GM12891 (cell line): ENCODE results near the gene EEFSEC.

Experiments
- DNase-seq: peaks from one replicate; pipeline ENCODE4 v3.0.0; 2011; ENCODE audit warnings: low spot score; ENCODE audit not compliant: insufficient read length
- FAIRE-seq: peaks from 2 replicates; lab custom pipeline; 2011; peaks lifted over from hg19 to GRCh38; lab: Jason Lieb, UNC
- PAX5 ChIP-seq: IDR thresholded peaks from 2 replicates; pipeline ENCODE4 v1.6.1; 2011; ENCODE audit warnings: low read length, moderate library complexity, mild to moderate bottlenecking; ENCODE audit not compliant: insufficient read depth, severe bottlenecking
- POLR2A ChIP-seq: IDR thresholded peaks from 2 replicates; pipeline ENCODE4 v1.6.1; 2011; ENCODE audit warnings: low read depth, low read length, control low read depth
- POLR2AphosphoS5 ChIP-seq: IDR thresholded peaks from 2 replicates; pipeline ENCODE4 v1.6.1; 2011; ENCODE audit warnings: low read depth, low read length, control low read depth
- POU2F2 ChIP-seq: IDR thresholded peaks from 2 replicates; pipeline ENCODE4 v1.6.1; 2011; ENCODE audit warnings: low read depth, mild to moderate bottlenecking, control low read depth, low read length, moderate library complexity
- SPI1 ChIP-seq: IDR thresholded peaks from 2 replicates; pipeline ENCODE4 v1.6.1; 2011; ENCODE audit warnings: low read depth, low read length, control low read depth
- TAF1 ChIP-seq: IDR thresholded peaks from 2 replicates; pipeline ENCODE4 v1.6.1; 2011; ENCODE audit warnings: low read depth, low read length, control low read depth

The EEFSEC gene

DNA sequence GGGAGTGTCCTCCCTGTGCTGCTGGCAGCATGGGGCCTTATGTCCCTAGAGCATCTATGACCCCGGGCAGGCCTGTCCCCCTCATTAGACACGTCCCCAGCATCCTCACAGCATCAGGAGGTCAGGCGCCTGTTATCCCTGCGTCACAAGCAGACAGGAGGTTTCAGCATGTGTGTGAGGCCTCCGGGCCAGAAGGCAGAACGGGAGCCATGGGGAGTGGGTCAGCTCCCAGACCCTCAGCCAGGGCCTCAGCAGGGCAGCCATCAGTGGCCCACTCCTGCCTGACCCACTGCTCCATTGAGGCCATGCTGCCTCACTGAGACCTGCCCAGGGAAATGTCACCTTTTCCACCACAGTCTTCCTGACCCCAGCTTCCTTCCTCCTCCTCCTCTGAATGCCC lies 241.8 kb downstream of the EEFSEC start:
- TF ChIP-seq POLR2AphosphoS5 (no peak), POLR2A (no peak), POU2F2 (no peak), TAF1 (no peak), PAX5 (no peak), SPI1 (no peak)
- FAIRE-seq (no peak), DNase-seq (no peak)

DNA sequence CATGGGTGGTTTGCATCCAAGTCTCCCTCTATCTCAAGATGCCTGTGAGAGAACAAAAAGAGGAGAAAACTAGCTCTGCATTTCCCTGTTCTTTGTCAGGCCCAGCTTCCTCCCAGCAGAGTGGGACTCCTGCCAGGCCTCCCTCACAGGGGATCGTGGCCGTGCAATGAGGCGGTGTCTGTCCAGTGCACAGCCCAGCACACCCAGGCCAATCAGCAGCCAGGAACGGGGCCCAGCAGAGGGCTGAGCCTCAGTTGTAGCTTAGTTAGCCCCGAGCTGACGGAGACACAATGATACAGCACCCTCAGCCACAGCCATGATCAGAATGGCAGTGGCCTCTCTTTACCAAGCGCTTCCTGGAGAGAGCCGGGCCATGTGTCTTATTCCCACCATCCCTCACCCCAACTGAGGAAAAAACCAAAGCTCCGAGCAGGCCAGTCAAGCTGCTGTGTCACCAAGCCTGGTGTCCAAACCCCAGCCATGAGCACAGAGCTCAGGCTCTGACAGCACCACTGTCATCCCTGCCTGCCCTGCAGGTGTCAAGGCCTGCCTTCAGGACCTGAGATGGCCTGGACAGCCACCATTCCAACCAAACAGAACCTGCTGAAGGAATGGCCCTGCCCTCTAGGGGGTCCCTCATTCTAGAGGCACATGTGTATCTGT lies 242.3 kb downstream of the EEFSEC start:
- TF ChIP-seq POLR2A (no peak), PAX5 (no peak), SPI1 (no peak), POU2F2 (no peak)
- FAIRE-seq (no peak), DNase-seq (no peak)

DNA sequence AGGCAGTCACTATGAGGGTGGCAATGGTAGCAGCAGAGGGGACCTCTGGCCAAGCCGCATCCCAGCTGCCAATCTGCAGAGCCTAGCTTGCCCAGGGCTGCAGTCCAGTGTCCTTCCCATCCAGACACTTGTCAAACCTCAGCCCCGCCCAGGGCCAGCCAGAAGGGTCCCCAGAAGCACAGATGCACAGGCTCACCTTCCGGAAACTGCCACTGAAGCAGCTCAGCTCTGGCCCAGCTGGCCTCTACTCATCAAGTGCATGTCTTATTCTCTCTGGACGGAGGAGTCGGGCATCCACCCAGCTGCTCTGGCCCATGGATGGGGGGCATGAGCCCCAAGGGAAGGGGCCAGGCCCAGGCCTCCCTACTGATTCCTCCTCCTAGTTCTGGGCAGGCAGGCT lies 244.2 kb downstream of the EEFSEC start:
- TF ChIP-seq SPI1 (no peak), TAF1 (no peak), POU2F2 (no peak), POLR2A (no peak), POLR2AphosphoS5 (no peak), PAX5 (no peak)
- no peak for DNase-seq
- no peak for FAIRE-seq

DNA sequence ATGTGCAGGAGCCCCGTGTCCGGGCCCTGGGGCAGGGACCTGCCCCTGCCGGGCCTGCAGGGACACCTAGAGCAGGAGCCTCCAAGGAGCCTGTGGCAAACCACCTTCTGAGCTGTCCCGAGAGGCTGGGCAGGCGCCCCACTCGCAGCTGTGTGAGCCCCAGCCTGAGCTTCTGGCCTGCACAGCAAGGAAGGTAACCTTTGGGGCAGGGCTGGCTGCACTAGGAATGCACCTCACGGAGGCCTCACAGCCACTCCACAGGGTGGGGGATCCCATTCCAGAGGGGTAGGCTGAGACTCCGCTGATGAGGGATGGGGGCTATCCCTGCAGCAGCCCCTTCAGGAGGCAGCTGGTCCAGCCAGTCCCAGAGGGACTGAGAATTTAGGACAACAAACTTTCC lies 245.3 kb downstream of the EEFSEC start:
- no peak for DNase-seq
- no peak for FAIRE-seq
- TF ChIP-seq POLR2A, result no peak
- no peak for TF ChIP-seq POU2F2
- TF ChIP-seq SPI1, result no peak
- no peak for TF ChIP-seq PAX5
- no peak for TF ChIP-seq POLR2AphosphoS5
- no peak for TF ChIP-seq TAF1

DNA sequence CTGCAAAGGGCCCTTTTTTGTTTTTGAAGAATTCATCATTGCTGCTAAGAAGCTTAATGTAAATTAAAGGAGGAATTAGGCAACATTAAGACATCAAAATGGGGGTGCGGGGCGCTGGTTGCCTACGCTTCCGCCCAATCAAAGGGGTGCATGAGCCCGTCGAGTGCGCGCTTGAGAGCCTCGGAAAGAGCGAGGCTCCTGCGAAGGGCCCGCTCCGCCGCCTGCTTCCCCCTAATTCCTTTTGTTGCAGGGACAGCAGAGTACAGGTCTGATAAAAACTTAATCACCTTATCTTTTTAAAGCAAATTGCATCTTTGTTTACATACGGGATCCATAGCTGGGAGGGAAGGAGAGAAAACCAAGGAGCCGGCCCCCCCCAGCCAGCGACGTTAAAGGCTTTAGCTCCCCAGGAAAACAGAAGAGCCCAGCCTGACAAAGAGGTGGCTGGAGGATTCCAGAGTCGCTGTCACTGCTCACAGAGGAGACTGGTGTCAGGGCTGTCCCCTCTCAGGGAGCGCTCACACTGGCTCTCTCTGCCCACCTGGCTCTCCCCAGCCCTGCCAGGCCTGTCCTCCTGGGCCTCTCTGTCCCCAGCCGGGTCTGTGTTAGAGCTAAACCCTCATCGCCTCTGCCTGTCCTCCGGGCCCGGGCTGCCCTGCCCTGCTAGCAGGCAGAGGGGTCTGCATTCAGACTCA lies 246.1 kb downstream of the EEFSEC start:
- FAIRE-seq, result no peak
- DNase-seq, result no peak
- no peak for TF ChIP-seq POU2F2
- TF ChIP-seq POLR2A, result no peak
- no peak for TF ChIP-seq TAF1
- TF ChIP-seq POLR2AphosphoS5, result no peak
- no peak for TF ChIP-seq PAX5
- no peak for TF ChIP-seq SPI1

DNA sequence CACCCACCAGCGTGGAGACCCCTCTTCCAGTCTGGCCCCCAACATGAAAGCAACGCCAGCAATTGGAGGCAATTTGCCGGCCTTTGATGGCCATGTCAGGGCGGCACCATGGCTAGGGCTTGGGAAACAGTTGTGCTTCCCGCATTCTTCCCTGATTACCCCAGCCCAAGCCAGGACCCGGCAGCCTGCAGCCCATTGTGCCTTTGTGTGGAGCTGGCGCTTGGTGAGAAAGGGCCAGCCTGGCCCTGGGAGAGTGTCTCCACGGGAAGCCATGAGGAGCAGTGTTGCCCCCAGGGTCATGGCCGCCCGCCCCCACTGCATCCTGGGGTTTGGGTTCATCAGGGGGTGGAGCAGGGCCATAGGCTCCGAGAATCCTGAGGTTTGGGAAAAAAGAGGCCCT lies 247.4 kb downstream of the EEFSEC start:
- TF ChIP-seq SPI1, result no peak
- FAIRE-seq, result no peak
- no peak for DNase-seq

DNA sequence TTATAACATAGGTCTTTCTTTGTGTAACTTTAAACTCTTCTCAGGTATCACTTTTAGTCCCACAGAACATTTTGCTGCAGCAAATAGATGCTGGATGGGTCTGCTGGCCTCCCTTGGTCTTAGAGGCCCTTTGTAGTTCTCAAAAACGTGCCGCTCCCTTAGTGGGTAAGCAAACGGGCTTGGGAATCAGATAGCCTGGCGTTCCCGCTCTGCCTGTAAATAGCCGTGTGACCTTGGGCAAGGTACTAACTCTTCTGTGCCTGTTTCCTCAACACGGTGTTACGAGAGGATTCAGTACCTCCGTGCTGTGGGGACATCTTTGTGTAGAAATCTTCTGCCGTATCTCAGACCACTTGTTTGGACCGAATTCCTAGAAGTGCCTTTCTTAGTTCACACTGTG lies 249.0 kb downstream of the EEFSEC start:
- TF ChIP-seq TAF1 (no peak), PAX5 (no peak), SPI1 (no peak), POLR2AphosphoS5 (no peak), POU2F2 (no peak), POLR2A (no peak)
- FAIRE-seq (no peak), DNase-seq (no peak)

DNA sequence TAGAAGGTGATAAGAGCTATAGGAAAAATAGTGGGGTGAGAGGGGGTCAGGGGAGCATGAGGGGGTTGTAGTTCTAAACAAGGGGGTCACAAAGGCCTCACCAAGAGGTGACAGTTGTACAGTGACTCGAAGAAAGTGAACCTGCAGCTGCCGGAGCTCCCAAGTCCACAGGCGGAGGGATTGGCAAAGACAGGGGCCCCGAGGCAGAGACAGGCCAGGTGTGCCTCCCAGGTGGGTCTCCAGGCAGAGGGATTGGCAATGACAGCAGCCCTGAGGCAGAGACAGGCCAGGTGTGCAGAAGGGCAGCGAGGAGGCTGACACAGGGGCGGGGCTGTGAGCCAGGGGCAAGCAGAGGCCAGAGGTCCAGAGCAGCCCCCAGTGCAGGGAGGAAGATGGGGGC lies 249.7 kb downstream of the EEFSEC start:
- DNase-seq, result no peak
- FAIRE-seq, result no peak
- TF ChIP-seq POU2F2, result no peak

DNA sequence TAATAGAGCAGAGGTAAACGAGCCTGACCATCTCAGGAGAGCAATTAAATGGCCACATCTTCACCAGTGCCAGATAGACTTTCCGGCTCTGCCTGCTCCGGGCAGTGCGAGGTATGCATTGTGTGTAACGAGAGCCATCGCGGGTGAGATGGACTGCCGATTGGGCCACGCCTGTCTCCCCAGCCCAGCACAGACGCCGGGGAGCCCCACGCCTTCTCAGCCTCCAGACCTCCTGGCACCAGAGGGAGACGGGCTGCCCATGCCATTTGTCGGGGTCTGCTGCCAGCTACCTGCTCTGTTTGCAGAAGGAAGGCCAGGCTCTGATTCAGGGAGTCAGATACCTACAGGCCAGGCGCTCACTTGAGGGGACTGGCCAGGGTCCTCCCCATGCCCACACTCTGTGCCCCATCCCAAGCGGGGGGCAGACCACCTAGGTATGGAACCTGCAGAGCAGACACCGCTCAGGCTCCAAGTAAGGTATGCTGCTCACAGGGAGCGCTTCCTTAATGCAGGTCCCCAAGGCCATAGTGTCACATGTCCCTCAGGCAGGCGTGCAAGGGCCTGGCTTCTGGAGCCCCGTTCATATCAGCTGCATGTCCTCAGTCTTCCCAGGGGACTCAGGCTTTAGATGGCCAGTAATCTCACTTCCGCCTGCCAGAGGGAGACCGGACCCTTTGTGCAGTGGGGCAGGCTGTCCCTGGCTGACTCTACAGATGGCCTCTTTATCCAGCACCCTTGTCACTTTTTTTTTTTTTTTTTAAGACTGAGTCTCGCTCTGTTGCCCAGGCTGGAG lies 251.2 kb downstream of the EEFSEC start:
- DNase-seq, result no peak
- FAIRE-seq, result no peak
- TF ChIP-seq POLR2A, result no peak

DNA sequence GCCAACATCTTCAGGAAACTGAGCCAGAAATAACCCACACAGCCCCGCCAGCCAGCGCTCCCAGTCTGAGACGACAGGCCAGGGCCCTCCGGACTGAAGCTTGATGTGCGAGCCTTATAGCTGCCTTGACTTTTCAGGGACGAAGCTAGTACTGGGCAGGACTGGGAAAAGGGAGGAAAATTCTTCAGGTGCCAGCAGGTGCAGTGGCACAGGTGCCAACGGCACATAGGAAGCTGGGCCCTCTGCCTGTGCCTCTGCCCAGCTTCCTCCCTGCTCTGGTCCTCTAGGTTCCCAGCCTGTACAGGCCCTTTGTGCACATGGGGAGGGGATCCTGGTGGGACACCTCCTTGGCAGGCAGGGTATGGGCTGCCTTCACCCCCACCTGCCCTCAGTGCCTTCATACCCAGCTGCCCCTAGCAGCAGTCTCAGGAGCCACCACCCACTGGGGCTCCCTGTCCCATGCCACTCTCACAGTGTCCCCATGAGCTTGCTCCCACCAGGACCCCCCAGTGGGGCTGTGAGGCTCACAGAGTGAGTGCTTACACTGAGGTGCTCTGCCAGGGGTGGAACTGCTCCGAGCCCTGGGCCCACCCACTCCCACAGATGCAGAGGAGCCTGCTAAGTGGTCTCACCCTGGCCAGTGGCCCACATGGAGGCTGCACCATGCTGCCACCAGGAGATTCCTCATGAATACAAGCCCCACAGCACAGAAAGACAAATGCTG lies 252.4 kb downstream of the EEFSEC start:
- DNase-seq (no peak), FAIRE-seq (no peak)
- no peak for TF ChIP-seq SPI1
- no peak for TF ChIP-seq POLR2AphosphoS5
- TF ChIP-seq PAX5, result no peak
